NT2/D1 (cell line): ENCODE data around the gene SKP1.

Experiments
- SUZ12 ChIP-seq: IDR thresholded peaks from 2 replicates; pipeline ENCODE4 v1.6.1; 2011; ENCODE audit not compliant: insufficient read length, insufficient read depth; ENCODE audit errors: extremely low read depth
- YY1 ChIP-seq: IDR thresholded peaks from 2 replicates; pipeline ENCODE4 v1.6.1; 2011; ENCODE audit not compliant: insufficient read length, insufficient read depth
- ZNF274 ChIP-seq: IDR thresholded peaks from 2 replicates; pipeline ENCODE4 v1.6.1; 2011; ENCODE audit warnings: mild to moderate bottlenecking, low read depth, low read length

DNA sequence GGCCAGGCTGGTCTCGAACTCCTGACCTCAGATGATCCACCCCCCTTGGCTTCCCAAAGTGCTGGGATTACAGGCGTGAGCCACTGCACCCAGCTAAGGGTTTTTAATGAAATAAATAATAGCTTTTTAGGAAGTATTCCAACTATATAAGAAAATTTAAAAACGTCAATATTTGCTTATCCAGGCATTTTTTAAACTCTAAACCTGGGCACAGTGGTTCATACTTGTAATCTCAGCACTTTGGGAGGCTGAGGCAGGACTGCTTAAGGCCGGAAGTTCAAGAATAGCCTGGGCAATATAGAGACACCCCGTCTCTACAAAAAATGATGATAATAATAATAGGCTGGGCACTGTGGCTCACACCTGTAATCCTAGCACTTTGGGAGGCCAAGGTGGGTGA, 14.2 kb downstream of the SKP1 start:
- no peak for TF ChIP-seq YY1
- no peak for TF ChIP-seq SUZ12
- no peak for TF ChIP-seq ZNF274
